ENCODE results near the gene SNX19. TPM values are rescaled to one million over a fixed set of nuclear protein-coding genes. Genes with fewer than 3 reads are reported as not detected.

The SNX19 gene
- total RNA-seq, 1 experiment from 2014 or later, result 79.3 TPM

- TF ChIP-seq, protein P1, sequence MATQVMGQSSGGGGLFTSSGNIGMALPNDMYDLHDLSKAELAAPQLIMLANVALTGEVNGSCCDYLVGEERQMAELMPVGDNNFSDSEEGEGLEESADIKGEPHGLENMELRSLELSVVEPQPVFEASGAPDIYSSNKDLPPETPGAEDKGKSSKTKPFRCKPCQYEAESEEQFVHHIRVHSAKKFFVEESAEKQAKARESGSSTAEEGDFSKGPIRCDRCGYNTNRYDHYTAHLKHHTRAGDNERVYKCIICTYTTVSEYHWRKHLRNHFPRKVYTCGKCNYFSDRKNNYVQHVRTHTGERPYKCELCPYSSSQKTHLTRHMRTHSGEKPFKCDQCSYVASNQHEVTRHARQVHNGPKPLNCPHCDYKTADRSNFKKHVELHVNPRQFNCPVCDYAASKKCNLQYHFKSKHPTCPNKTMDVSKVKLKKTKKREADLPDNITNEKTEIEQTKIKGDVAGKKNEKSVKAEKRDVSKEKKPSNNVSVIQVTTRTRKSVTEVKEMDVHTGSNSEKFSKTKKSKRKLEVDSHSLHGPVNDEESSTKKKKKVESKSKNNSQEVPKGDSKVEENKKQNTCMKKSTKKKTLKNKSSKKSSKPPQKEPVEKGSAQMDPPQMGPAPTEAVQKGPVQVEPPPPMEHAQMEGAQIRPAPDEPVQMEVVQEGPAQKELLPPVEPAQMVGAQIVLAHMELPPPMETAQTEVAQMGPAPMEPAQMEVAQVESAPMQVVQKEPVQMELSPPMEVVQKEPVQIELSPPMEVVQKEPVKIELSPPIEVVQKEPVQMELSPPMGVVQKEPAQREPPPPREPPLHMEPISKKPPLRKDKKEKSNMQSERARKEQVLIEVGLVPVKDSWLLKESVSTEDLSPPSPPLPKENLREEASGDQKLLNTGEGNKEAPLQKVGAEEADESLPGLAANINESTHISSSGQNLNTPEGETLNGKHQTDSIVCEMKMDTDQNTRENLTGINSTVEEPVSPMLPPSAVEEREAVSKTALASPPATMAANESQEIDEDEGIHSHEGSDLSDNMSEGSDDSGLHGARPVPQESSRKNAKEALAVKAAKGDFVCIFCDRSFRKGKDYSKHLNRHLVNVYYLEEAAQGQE (IDR thresholded peaks at IDR 0.05; ENCODE audit: insufficient read depth in 1 of 2, low read depth in 2 of 2, low read length in 1 of 2), result peak in 1 of 2 experiments; percentile 35; a peak in 1 of 4 replicates
- TF ChIP-seq TCF7L2 (IDR thresholded peaks at IDR 0.05; ENCODE audit: low read depth, low read length), result no peak
- ChIA-PET POLR2A (no interaction called here), CTCF (no interaction called here)
- intact Hi-C loops (cut with micrococcal nuclease; ENCODE audit: unreplicated experiment), result no loop called here
- Histone ChIP-seq H3K36me3 (ENCODE audit: control insufficient read depth, insufficient read depth, low read length) (peaks cover 18% of the 10 kb centered on the region), H3K27me3 (ENCODE audit: control insufficient read depth, insufficient read depth, low read length) (no peaks in the 10 kb centered on the region), H3K4me3 (ENCODE audit: low read depth in 2 of 2, low read length in 2 of 2) (no peak overlapping the region), H3K27ac (ENCODE audit: low read length) (no peak overlapping the region), H3K4me1 (ENCODE audit: control insufficient read depth, insufficient read depth, low read length) (no peaks in the 10 kb centered on the region), H3K9me3 (ENCODE audit: control insufficient read depth, insufficient read depth, low read depth, low read length) (no peaks in the 10 kb centered on the region)
- DNase-seq (ENCODE audit: low read depth, low spot score) (no peak), ATAC-seq (no peak)
- no TSS peak for BruUV-seq (replicated peaks)
- in situ Hi-C loops (cut with HindIII; ENCODE audit: low pct_unique_long_range_greater_than_20kb, low sequenced_read_pairs), result no loop called here
These were observed 5.0 kb downstream of the SNX19 start for GRCh38 chr11:130911306-130911705.

DNA sequence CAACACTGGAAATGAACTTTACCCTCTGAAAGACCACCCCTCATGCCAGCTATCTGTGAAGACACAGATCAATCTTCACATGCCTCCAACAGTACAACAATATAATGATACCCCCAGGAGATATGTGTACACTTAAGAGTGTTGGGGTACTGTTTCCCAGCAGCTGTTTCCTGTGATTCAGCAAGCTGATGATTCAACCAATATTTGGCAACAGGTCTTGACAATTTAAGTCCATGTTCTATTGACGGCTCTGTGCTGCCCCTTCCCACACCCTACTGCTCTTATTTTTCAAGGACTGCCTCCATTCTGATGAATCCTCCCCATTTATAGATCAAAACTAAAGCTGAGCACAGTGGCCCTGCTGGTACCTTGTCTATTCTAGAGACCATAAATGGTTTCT lies 6.6 kb downstream of the SNX19 start:
- BruUV-seq (replicated peaks), result no TSS peak
- H3K27ac ChIP-seq (ENCODE audit: low read length), result no peak overlapping the region
- no peaks in the 10 kb centered on the region for H3K4me1 ChIP-seq (ENCODE audit: control insufficient read depth, insufficient read depth, low read length)
- POLR2A ChIA-PET, result no interaction called here
- peaks cover 26% of the 10 kb centered on the region for H3K36me3 ChIP-seq (ENCODE audit: control insufficient read depth, insufficient read depth, low read length)
- CTCF ChIA-PET, result no interaction called here
- H3K27me3 ChIP-seq (ENCODE audit: control insufficient read depth, insufficient read depth, low read length), result no peaks in the 10 kb centered on the region
- in situ Hi-C loops (cut with HindIII; ENCODE audit: low pct_unique_long_range_greater_than_20kb, low sequenced_read_pairs) (no loop called here), intact Hi-C loops (cut with micrococcal nuclease; ENCODE audit: unreplicated experiment) (no loop called here)
- no peak overlapping the region for H3K4me3 ChIP-seq (ENCODE audit: low read depth in 2 of 2, low read length in 2 of 2)
- no peak for DNase-seq (ENCODE audit: low read depth, low spot score)
- TF ChIP-seq, protein P1 (IDR thresholded peaks at IDR 0.05; ENCODE audit: insufficient read depth in 1 of 2, low read depth in 2 of 2, low read length in 1 of 2), result no peak
- TF ChIP-seq, protein P2, sequence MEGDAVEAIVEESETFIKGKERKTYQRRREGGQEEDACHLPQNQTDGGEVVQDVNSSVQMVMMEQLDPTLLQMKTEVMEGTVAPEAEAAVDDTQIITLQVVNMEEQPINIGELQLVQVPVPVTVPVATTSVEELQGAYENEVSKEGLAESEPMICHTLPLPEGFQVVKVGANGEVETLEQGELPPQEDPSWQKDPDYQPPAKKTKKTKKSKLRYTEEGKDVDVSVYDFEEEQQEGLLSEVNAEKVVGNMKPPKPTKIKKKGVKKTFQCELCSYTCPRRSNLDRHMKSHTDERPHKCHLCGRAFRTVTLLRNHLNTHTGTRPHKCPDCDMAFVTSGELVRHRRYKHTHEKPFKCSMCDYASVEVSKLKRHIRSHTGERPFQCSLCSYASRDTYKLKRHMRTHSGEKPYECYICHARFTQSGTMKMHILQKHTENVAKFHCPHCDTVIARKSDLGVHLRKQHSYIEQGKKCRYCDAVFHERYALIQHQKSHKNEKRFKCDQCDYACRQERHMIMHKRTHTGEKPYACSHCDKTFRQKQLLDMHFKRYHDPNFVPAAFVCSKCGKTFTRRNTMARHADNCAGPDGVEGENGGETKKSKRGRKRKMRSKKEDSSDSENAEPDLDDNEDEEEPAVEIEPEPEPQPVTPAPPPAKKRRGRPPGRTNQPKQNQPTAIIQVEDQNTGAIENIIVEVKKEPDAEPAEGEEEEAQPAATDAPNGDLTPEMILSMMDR (IDR thresholded peaks at IDR 0.05), result no peak
- TF ChIP-seq SIN3A (IDR thresholded peaks at IDR 0.05; ENCODE audit: borderline replicate concordance, insufficient read depth, low read depth, low read length) (no peak), POLR2AphosphoS5 (IDR thresholded peaks at IDR 0.05; ENCODE audit: low read depth, low read length) (no peak), TCF7L2 (IDR thresholded peaks at IDR 0.05; ENCODE audit: low read depth, low read length) (no peak)
- no peak for ATAC-seq
- no peaks in the 10 kb centered on the region for H3K9me3 ChIP-seq (ENCODE audit: control insufficient read depth, insufficient read depth, low read depth, low read length)

All from Panc1 (cell line).